Ovary (tissue), 3 donors: Measurements from ENCODE around the gene PEPD.

Experiments
- CTCF ChIP-seq, 3 donors: fragments of 450-650 bp in 2 of 3; fragments of 200-600 bp in 1 of 3; IDR thresholded peaks; one replicate each; pipeline versions ENCODE4 v1.5.1 to v1.8.0; 2016 to 2022; ENCODE audit warnings: antibody characterized with exemption in 3 of 3, mild to moderate bottlenecking in 1 of 3
- POLR2A ChIP-seq: fragments of 450-650 bp; IDR thresholded peaks from one replicate; pipeline ENCODE4 v1.6.1; 2017; ENCODE audit warnings: antibody characterized with exemption, mild to moderate bottlenecking, moderate library complexity
- donor health status: DM: no; HTN: no; CAD: no.

- TF ChIP-seq CTCF (IDR thresholded peaks at IDR 0.05) (no peak), POLR2A (no peak)
Observed at GRCh38 chr19:33385956-33386355, 135.6 kb downstream of the PEPD start.
